Neural progenitor cell (in vitro differentiated cells): Measurements from ENCODE around the gene DDX10. TPM values are rescaled to one million over a fixed set of nuclear protein-coding genes. Genes with fewer than 3 reads are reported as not detected.

Experiments used
- DNase-seq: peaks from one replicate; pipeline ENCODE4 v3.0.0-alpha.2; 2016; ENCODE audit warnings: low spot score
- H2AFZ ChIP-seq: fragments of 200-600 bp; sonication (generic); replicated peaks from 2 replicates; pipeline ENCODE4 v1.6.1; 2016; ENCODE audit warnings: antibody characterized with exemption
- H3F3A ChIP-seq: fragments of 200-600 bp; sonication (generic); 2 replicates; pipeline ENCODE4 v1.6.1; 2016; ENCODE audit warnings: antibody characterized with exemption, low read depth
- H3K27ac ChIP-seq: fragments of 200-600 bp; sonication (generic); 2 replicates; pipeline ENCODE4 v1.5.1; 2016; ENCODE audit warnings: mild to moderate bottlenecking
- H3K27me3 ChIP-seq: fragments of 200-600 bp; sonication (generic); 2 replicates; pipeline ENCODE4 v1.6.1; 2016; ENCODE audit warnings: mild to moderate bottlenecking, moderate library complexity
- H3K36me3 ChIP-seq: fragments of 200-600 bp; sonication (generic); 2 replicates; pipeline ENCODE4 v1.5.1; 2016
- H3K4me1 ChIP-seq: fragments of 200-600 bp; sonication (generic); 2 replicates; pipeline ENCODE4 v1.6.1; 2016; ENCODE audit warnings: mixed run types
- H3K4me2 ChIP-seq: fragments of 200-600 bp; sonication (generic); 2 replicates; pipeline ENCODE4 v1.6.1; 2016
- H3K4me3 ChIP-seq: fragments of 200-600 bp; sonication (generic); 2 replicates; pipeline ENCODE4 v1.5.1; 2016
- H3K79me2 ChIP-seq: fragments of 200-600 bp; sonication (generic); 2 replicates; pipeline ENCODE4 v1.6.1; 2016; ENCODE audit warnings: low read depth
- H3K9ac ChIP-seq: fragments of 200-600 bp; sonication (generic); 2 replicates; pipeline ENCODE4 v1.6.1; 2016
- H3K9me3 ChIP-seq: fragments of 200-600 bp; sonication (generic); 2 replicates; pipeline ENCODE4 v1.5.1; 2016; ENCODE audit warnings: low read depth
- H4K20me1 ChIP-seq: fragments of 200-600 bp; sonication (generic); 2 replicates; pipeline ENCODE4 v1.6.1; 2016; ENCODE audit warnings: low read depth
- H3K27ac Mint-ChIP-seq: 3 replicates; pipeline ENCODE4 v1.8.0; 2021; ENCODE audit warnings: mixed read lengths
- H3K27me3 Mint-ChIP-seq: 2 replicates; pipeline ENCODE4 v1.8.0; 2022; ENCODE audit warnings: low read depth, mild to moderate bottlenecking, inconsistent platforms, moderate library complexity, mixed read lengths; ENCODE audit not compliant: insufficient read depth
- H3K36me3 Mint-ChIP-seq: 3 replicates; pipeline ENCODE4 v1.8.0; 2021; ENCODE audit warnings: mixed read lengths
- H3K4me1 Mint-ChIP-seq: 3 replicates; pipeline ENCODE4 v1.8.0; 2021; ENCODE audit warnings: mixed read lengths
- H3K4me3 Mint-ChIP-seq: 3 replicates; pipeline ENCODE4 v1.8.0; 2021; ENCODE audit warnings: mild to moderate bottlenecking, moderate library complexity, mixed read lengths
- H3K9me3 Mint-ChIP-seq: 3 replicates; pipeline ENCODE4 v1.8.0; 2020; ENCODE audit warnings: mixed read lengths
- EZH2 ChIP-seq: fragments of 200-600 bp; sonication (generic); IDR thresholded peaks from 2 replicates; pipeline ENCODE4 v1.6.1; 2017; ENCODE audit warnings: antibody characterized with exemption, mild to moderate bottlenecking, moderate library complexity
- EZH2phosphoT487 ChIP-seq: fragments of 200-600 bp; sonication (generic); IDR thresholded peaks from 2 replicates; pipeline ENCODE4 v1.6.1; 2017; ENCODE audit warnings: antibody characterized with exemption
- total RNA-seq: library from RNA; depleted of rRNA; stranded (reverse); fragments of >200 nt; gene quantifications from 2 replicates; pipeline ENCODE4 v1.2.3, GENCODE V29; 2015; ENCODE audit warnings: low replicate concordance
- TF ChIP-seq, protein P1 (sequence below): fragments of 200-600 bp; sonication (generic); IDR thresholded peaks from 2 replicates; pipeline ENCODE4 v1.5.1; 2017; ENCODE audit warnings: antibody characterized with exemption, mild to moderate bottlenecking

The DDX10 gene
- total RNA-seq, 1 donor from 2014 or later, result 34.1 TPM

DNA sequence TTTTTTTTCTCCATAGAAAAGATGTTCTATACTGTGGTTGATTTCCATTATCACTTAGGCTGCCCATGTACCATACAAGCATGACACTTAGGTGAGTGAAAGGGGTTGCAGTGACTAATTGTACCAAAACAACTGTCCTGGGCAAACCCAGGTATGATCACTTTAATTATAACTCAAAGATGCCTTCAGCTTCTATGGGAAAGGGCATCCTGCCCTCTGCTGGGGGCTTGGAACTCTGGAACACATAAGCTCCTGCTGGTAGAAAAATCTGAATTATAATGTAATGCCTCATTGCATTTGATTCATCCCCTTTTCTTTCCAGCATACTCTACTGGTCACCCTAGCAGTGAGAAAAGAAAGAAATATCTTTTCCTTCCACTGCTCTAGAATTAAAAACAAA lies 206.3 kb downstream of the DDX10 start:
- Mint-ChIP-seq H3K4me3 (no peak overlapping the region), H3K27me3 (no peaks in the 10 kb centered on the region), H3K27ac (no peak overlapping the region), H3K4me1 (peaks cover 6% of the 10 kb centered on the region), H3K36me3 (no peaks in the 10 kb centered on the region), H3K9me3 (no peaks in the 10 kb centered on the region)
- H3K9me3 ChIP-seq, result no peaks in the 10 kb centered on the region
- TF ChIP-seq EZH2phosphoT487 (no peak), EZH2 (no peak)
- TF ChIP-seq, protein P1, sequence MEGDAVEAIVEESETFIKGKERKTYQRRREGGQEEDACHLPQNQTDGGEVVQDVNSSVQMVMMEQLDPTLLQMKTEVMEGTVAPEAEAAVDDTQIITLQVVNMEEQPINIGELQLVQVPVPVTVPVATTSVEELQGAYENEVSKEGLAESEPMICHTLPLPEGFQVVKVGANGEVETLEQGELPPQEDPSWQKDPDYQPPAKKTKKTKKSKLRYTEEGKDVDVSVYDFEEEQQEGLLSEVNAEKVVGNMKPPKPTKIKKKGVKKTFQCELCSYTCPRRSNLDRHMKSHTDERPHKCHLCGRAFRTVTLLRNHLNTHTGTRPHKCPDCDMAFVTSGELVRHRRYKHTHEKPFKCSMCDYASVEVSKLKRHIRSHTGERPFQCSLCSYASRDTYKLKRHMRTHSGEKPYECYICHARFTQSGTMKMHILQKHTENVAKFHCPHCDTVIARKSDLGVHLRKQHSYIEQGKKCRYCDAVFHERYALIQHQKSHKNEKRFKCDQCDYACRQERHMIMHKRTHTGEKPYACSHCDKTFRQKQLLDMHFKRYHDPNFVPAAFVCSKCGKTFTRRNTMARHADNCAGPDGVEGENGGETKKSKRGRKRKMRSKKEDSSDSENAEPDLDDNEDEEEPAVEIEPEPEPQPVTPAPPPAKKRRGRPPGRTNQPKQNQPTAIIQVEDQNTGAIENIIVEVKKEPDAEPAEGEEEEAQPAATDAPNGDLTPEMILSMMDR, result peak; percentile 59
- no peak overlapping the region for H3K4me2 ChIP-seq
- H3K79me2 ChIP-seq, result no peaks in the 10 kb centered on the region
- H3K4me3 ChIP-seq, result no peak overlapping the region
- H3K36me3 ChIP-seq, result no peaks in the 10 kb centered on the region
- no peaks in the 10 kb centered on the region for H3K4me1 ChIP-seq
- H4K20me1 ChIP-seq, result no peaks in the 10 kb centered on the region
- no peak overlapping the region for H2AFZ ChIP-seq
- H3K27ac ChIP-seq, result no peak overlapping the region
- no peak overlapping the region for H3K9ac ChIP-seq
- DNase-seq, result peak; percentile 41
- H3K27me3 ChIP-seq, result no peaks in the 10 kb centered on the region
- H3F3A ChIP-seq, result no peaks in the 10 kb centered on the region

DNA sequence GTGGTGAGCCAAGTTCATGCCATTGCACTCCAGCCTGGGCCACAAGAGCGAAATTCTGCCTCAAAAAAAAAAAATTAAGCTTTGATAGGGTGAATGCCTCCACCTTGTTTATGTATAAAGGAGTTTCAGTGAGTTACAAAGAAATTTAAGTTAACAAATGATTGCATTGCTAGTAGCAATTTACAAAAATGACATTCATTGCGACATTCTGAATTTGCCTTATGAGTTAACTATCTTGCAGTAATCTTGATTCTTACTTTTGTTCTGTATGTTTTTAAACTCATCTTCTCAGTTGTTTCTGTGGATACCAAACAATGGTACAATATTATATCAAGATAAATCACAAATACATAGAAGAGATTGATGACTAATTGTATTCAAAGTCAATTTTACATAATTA lies 207.0 kb downstream of the DDX10 start:
- Histone ChIP-seq H3K4me2 (no peak overlapping the region), H3K9me3 (no peaks in the 10 kb centered on the region), H4K20me1 (no peaks in the 10 kb centered on the region), H3K27ac (no peak overlapping the region), H3K36me3 (no peaks in the 10 kb centered on the region), H3K4me3 (no peak overlapping the region), H3K27me3 (no peaks in the 10 kb centered on the region), H3K79me2 (no peaks in the 10 kb centered on the region), H3F3A (no peaks in the 10 kb centered on the region), H2AFZ (no peak overlapping the region), H3K4me1 (no peaks in the 10 kb centered on the region), H3K9ac (no peak overlapping the region)
- Mint-ChIP-seq H3K27me3 (no peaks in the 10 kb centered on the region), H3K27ac (no peak overlapping the region), H3K9me3 (no peaks in the 10 kb centered on the region), H3K4me1 (peaks cover 3% of the 10 kb centered on the region), H3K36me3 (no peaks in the 10 kb centered on the region), H3K4me3 (no peak overlapping the region)
- TF ChIP-seq, protein P1, result no peak
- no peak for TF ChIP-seq EZH2
- TF ChIP-seq EZH2phosphoT487, result no peak
- no peak for DNase-seq

DNA sequence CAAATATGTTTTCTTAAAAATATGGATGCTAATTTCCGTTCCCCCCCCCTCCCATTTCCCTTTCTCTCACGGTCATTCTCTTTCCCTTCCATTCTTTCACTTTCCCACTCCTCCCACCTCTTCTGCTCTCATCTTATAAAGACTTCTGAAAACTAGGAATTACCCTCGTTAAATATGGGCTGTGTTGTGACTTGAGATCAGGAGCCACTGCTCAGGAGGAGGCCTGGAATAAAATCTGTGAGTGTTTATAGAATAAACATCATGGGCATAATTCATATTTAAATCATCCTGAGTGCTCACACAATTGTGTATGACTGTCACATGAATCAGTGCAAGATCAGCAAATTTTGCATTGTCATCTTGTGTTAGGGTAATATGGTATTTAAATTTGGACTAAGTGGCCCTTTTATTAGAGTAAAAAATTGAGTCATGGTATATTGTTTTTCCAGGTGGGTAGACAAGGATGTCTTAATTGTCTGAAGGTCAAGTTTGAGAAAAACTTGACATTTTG lies 208.0 kb downstream of the DDX10 start:
- Histone ChIP-seq H3K36me3 (no peaks in the 10 kb centered on the region), H3K4me3 (no peak overlapping the region), H3K4me2 (no peak overlapping the region), H3K9ac (no peak overlapping the region), H3K79me2 (no peaks in the 10 kb centered on the region), H3K9me3 (no peaks in the 10 kb centered on the region), H3K27me3 (no peaks in the 10 kb centered on the region), H3F3A (no peaks in the 10 kb centered on the region), H3K4me1 (no peaks in the 10 kb centered on the region), H2AFZ (no peak overlapping the region), H3K27ac (no peak overlapping the region), H4K20me1 (no peaks in the 10 kb centered on the region)
- Mint-ChIP-seq H3K27me3 (no peaks in the 10 kb centered on the region), H3K27ac (no peak overlapping the region), H3K36me3 (no peaks in the 10 kb centered on the region), H3K4me3 (no peak overlapping the region), H3K4me1 (peaks cover 3% of the 10 kb centered on the region), H3K9me3 (no peaks in the 10 kb centered on the region)
- no peak for DNase-seq
- TF ChIP-seq, protein P1, result no peak
- TF ChIP-seq EZH2phosphoT487, result no peak
- TF ChIP-seq EZH2, result no peak
